NCI-H510A treated with DMSO at 0.1 percent for 48 hours (cell line): Measurements from ENCODE around the gene ACOT9.
"Not testable (repeated sequence)": the region's sequence is repeated elsewhere in the genome, so short reads cannot be mapped to it uniquely, and the experiment has no call there.

Source experiments
- DNase-seq: peaks from one replicate; lab custom pipeline; 2025; lab: John Stamatoyannopoulos, UW

The ACOT9 gene

GRCh38 chrX:23694606-23695005 is 48.5 kb downstream of the ACOT9 start:
- peak; percentile 12 for DNase-seq

DNA sequence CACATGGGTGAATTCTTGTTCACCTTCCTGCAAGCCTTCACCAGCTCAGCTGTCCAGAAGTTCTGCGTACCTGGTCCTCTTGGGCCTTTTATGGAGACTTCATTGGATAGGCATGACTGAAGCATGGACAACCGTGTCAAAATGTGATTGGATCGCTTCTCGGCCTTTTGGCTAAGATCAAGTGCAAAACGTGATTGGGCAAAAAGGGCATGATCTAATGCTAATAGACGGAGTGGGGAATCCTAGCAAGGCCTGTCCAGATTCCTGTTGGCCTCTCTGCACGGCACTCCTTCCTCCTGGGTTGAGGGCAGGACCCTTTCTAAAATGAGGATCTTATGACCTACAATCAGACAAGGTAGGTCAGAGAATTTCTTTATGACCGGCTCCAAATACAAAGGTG is 50.9 kb downstream of the ACOT9 start:
- no peak for DNase-seq

- DNase-seq = not testable (repeated sequence)
Measured at GRCh38 chrX:23676486-23676885, 66.6 kb downstream of the ACOT9 start.

- no peak for DNase-seq
Measured at GRCh38 chrX:23673108-23673507, 70.0 kb downstream of the ACOT9 start.

GRCh38 chrX:23670528-23670927 is 72.5 kb downstream of the ACOT9 start:
- no peak for DNase-seq

GRCh38 chrX:23668335-23668734 is 74.7 kb downstream of the ACOT9 start:
- no peak for DNase-seq

DNA sequence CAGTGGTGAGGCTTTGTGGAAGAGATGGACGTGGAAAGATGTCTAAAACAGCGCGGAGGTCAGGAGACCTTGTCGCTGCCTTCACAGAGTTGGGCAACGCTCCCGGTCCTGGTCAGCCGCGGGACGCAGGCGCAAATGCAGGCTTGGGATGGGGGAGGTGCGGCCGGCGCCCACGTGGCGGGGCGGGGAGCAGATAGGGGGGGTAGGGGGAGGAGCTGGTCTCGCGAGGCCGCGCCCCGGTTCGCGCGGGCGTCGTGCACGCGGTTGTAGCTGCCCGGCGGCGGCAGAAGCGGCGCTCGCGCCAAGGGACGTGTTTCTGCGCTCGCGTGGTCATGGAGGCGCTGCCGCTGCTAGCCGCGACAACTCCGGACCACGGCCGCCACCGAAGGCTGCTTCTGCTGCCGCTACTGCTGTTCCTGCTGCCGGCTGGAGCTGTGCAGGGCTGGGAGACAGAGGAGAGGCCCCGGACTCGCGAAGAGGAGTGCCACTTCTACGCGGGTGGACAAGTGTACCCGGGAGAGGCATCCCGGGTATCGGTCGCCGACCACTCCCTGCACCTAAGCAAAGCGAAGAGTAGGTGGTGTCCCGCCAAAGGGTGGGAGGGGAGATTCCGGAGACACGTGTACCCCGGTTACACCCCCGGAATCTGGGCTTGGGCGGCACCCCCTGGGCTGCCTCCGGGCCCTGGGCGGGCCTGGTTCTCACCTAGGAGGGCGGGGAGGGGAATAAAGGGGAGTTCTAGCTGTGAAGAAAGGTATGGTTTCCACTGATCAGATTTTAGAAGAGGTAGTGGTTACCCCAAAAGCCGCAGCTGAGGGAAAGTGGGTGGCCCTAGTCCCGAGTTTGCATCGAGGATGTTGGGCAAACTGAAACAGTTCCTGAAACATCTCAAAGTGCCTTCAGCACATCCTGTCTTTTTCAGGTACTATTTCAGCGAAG is 75.6 kb downstream of the ACOT9 start, which contains the start of gene PRDX4:
Gene PRDX4, plus strand, starts transcription at position 255 of the 939 bp plus-strand sequence. Its CDS starts 78 bp downstream, at position 333.
- DNase-seq = peak; percentile 51

DNA sequence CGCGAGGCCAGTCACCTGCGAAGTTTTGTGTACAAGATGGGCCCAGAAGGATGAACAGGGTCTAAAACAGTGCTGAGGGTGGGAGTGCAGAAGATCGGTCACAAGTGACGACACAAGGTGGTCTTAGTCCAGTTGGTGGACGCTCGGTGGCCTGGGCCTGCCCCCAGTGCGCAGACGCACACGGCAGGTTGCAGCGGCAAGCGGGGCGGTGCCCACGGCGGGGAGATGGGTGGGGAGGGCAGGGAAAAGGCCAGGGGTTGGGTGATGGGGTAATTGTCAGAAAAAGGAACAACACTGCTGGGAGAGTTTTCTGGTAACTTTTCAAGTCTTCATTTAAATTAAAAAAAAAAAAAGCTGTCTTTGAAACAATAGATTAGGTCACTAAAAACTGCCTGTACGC is 76.8 kb downstream of the ACOT9 start:
- no peak for DNase-seq

DNA sequence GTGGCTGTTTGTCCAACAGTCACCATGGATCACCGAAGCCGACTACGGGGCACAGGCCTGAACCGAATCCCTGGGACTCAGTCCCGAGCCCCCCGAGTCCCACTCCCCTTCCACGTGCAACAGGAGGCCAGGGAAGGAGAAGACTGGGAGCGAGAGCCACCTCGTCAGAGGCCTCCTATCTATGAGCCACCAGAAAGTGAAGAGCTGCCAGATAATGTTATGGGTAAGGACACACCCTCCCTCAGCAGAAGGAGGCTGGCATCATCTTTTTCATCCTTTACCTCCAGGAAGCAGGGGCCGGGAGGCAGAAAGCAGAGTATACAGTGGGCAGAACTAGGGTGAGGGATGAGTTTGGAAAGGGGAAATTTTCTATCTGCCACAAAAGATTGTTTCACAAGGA is 78.6 kb downstream of the ACOT9 start:
- no peak for DNase-seq

DNA sequence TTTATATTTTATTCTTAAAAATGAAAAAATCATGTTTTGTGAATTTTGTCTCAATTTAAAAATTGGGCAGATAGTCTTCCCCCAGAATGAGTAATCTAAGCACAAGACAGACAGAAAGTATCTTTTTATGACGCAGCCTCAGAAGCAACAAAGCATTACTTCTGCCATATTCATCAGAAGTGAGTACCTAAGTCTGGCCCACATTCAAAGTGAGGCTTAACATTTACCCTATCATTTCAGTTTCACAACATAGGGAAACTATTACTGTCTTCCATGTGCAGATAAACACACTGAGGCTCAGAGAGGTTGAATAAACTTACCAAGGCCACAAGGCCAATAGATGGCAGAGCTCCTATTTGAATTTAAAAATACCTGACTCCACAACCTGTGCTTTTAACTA is 80.2 kb downstream of the ACOT9 start:
- DNase-seq = no peak

DNA sequence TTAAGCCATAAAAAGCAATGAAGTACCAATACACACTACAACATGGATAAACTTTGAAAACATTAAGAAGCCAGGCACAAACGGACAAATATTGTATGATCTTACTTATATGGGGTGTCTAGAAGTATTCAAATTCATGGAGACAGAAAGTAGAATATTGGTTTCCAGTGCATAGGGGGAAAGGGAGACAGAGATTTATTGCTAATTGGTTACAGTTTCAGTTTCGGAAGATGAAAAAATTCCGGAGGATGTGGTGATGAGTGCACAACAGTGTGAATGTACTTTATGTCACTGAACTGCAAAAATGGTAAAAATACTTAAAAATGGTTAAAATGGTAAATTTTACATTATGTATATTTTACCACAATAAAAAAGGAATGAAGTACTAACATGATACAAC is 80.9 kb downstream of the ACOT9 start:
- DNase-seq = no peak

DNA sequence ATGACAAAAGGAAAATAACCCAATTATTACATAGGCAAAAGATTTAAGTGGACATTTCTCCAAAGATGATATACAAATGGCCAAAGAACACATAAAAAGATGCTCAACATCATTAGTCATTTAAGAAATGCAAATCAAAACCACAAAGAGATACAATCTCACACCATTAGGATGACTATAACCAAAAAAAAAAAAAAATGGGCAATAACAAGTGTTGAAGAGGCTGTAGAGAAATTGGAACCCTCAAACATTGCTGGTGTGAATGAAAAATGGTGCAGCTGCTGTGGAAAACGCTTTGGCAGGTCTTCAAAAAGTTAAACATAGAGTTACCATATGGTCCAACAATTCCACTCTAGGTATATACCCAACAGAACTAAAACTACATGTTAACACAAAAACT is 81.4 kb downstream of the ACOT9 start:
- DNase-seq = no peak

DNA sequence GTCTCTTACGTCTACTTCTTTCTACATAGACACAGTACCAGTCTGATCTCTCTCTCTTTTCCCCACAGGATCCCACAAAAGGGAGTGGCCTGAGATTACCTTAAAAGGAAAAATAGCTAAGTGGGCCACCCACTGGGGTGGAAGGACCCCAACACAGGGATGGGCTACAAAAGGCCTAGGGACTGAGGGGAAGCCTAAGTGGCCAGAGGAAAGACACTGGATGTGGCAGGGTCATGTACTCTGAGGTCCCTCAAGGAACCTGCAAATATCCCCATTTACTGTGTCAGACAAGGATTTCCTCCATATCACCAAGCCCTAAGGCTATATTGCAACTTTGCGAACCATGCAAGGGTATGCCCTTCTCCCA is 82.3 kb downstream of the ACOT9 start:
- DNase-seq = no peak

DNA sequence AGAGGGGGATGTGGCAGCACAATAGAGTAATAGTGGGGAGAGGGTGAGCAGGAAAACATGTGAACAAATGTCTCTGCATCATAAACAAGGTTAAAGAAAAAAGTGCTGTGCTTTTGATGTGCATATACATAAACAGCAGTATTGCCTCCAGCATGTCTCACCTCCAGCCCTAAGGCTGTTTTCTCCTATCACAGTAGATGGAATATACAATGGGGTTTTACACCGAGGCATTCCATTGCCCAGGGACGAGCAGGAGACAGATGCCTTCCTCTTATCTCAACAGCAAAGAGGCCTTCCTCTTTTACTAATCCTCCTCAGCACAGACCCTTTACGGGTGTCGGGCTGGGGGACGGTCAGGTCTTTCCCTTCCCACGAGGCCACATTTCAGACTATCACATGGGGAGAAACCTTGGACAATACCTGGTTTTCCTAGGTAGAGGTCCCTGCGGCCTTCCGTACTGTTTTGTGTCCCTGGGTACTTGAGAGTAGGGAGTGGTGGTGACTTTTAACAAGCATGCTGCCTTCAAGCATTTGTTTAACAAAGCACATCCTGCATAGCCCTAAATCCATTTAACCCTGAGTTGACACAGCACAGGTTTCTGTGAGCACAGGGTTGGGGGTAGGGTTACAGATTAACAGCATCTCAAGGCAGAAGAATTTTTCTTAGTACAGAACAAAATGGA is 82.9 kb downstream of the ACOT9 start:
- not testable (repeated sequence) for DNase-seq

DNA sequence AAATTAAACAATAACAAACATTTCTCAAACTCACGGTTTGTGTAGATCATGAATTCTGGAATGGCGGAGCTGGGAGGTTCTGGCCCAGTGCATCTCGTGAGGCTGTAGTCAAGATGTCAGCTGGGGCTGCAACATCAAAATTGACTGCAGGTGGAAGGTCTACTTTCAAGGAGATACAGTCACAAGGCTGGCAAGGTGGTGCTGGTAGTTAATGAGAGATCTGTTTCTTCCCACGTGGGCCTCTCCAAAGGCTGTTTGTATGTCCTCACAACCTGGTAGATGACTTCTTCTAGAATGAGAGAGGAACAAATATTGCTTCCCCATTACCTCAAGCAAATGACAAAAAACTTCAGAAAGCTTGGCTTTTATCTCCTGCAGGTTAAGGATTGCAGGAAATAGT is 83.7 kb downstream of the ACOT9 start:
- DNase-seq = no peak

- no peak for DNase-seq
Measured at GRCh38 chrX:23656684-23657083, 86.4 kb downstream of the ACOT9 start.

GRCh38 chrX:23656091-23656490 is 87.0 kb downstream of the ACOT9 start:
- DNase-seq = no peak
